Adrenal gland (tissue), 12 donors: ENCODE data around the gene MOK. TPM values are rescaled to one million over a fixed set of nuclear protein-coding genes. Genes with fewer than 3 reads are reported as not detected.

Source experiments
- DNase-seq, 7 donors: peaks; one replicate each; pipeline ENCODE4 v3.0.0-alpha.2; 2019 to 2020
- H3K27ac ChIP-seq, 5 donors: fragments of 200-600 bp; sonication (generic) in 4 of 5; 1 replicate in 3 of 5; 2 replicates in 2 of 5; pipeline versions ENCODE4 v1.5.1 to v1.8.0; 2016 to 2020; ENCODE audit warnings: mild to moderate bottlenecking in 1 of 5
- H3K27me3 ChIP-seq: fragments of 200-600 bp; 2 replicates; pipeline ENCODE4 v1.8.0; 2021
- H3K36me3 ChIP-seq, 2 donors: fragments of 200-600 bp; replicated peaks in 1 of 2; 1 replicate in 1 of 2; 2 replicates in 1 of 2; pipeline versions ENCODE4 v1.5.1 to v1.8.0; 2018 to 2022
- H3K4me1 ChIP-seq, 2 donors: fragments of 200-600 bp; replicated peaks in 1 of 2; 1 replicate in 1 of 2; 2 replicates in 1 of 2; pipeline versions ENCODE4 v1.5.1 to v1.8.0; 2018 to 2021
- H3K4me3 ChIP-seq, 4 donors: fragments of 200-600 bp; sonication (generic) in 3 of 4; one replicate each; pipeline ENCODE4 v1.5.1; 2016 to 2018
- H3K9me3 ChIP-seq, 3 donors: fragments of 200-600 bp; sonication (generic) in 1 of 3; replicated peaks in 1 of 3; 1 replicate in 2 of 3; 2 replicates in 1 of 3; pipeline versions ENCODE4 v1.5.1 to v1.8.0; 2016 to 2021
- POLR2A ChIP-seq, 2 donors: fragments of 450-650 bp; IDR thresholded peaks; one replicate each; pipeline ENCODE4 v1.6.1; 2017; ENCODE audit warnings: antibody characterized with exemption in 2 of 2, mild to moderate bottlenecking in 2 of 2, moderate library complexity in 1 of 2
- WGBS, 4 donors: extraction: QIAGEN DNeasy Blood & Tissue Kit in 2 of 4; methylation state at CpG; one replicate each; pipeline versions ENCODE4 v1.1.5 to v1.1.7; 2013 to 2017; 5-methylcytosine and 5-hydroxymethylcytosine counted together
- intact Hi-C, 2 donors: fragments of 100-400 bp; cut with DNase I; formaldehyde crosslinking; loops; one replicate each; pipeline versions ENCODE4 v1.14.1 to v1.15.0; 2022 to 2023
- polyA plus RNA-seq, 3 donors: library from polyadenylated mRNA; stranded (reverse); fragments of 200-250 nt in 2 of 3; fragments of 350-450 nt in 1 of 3; fragmentation: Illumina TruSeq in 1 of 3; extraction: RNeasy Lipid Tissue Mini Kit (QIAGEN cat#74804) in 1 of 3; gene quantifications; one replicate each; pipeline ENCODE4 v1.2.3, GENCODE V29; 2013 to 2014
- total RNA-seq, 9 donors: library from RNA; depleted of rRNA in 4 of 9; stranded (reverse); fragments of >200 nt in 4 of 9; fragments of 120-200 nt in 1 of 9; fragmentation: NEBNext Ultra II Directional in 1 of 9; extraction: Animal tissue kit (Norgen Biotek cat#: 25700) in 1 of 9; gene quantifications; one replicate each; pipeline versions ENCODE4 v1.1.0 to v1.2.4, GENCODE V29; 2013 to 2023
- TF ChIP-seq, protein P1 (sequence below), 6 experiments: fragments of 450-650 bp in 4 of 6; fragments of 200-600 bp in 2 of 6; sonication (generic) in 1 of 6; IDR thresholded peaks; 1 replicate in 5 of 6; 2 replicates in 1 of 6; pipeline versions ENCODE4 v1.5.1 to v1.8.0; 2016 to 2021; ENCODE audit warnings: antibody characterized with exemption in 6 of 6, mild to moderate bottlenecking in 2 of 6, moderate library complexity in 1 of 6
- donor health status: healthy with polysubstance abuse.
- donor health status: Bipolar disorder and iron deficiency.
- donor health status: DM: yes; HTN: yes; CAD: no.
- donor health status: DM: no; HTN: no; CAD: no.
- donor health status: DM: no; HTN: no; CAD: no.
- donor health status: DM: yes; HTN: yes; CAD: no.

The MOK gene
- total and polyA plus RNA-seq, 12 donors: 10.1 to 54.4 (median 16.4) TPM

DNA sequence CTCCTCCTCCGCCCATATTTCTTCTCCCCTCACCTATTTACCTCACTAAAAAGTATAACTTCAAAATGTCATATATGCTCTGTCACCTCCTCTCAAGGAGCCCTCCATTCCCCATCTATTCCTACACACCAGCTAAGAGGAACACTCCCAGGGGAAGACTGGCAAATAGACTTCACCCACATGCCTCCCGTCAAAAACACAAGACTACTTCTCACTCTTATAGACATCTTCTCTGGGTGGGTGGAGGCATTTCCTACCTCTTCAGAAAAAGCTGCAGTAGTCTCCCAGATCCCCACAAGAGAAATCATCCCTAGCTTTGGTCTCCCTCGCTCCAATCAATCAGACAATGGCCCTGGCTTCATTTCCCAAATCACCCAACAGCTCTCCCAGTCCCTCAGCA is 66.2 kb downstream of the MOK start:
- Histone ChIP-seq H3K27me3 (no peaks in the 10 kb centered on the region), H3K4me1 (no peaks in the 10 kb centered on the region), H3K9me3 (no peaks in the 10 kb centered on the region), H3K27ac (no peak overlapping the region), H3K36me3 (no peaks in the 10 kb centered on the region), H3K4me3 (no peak overlapping the region)
- TF ChIP-seq POLR2A (IDR thresholded peaks at IDR 0.05): no peak
- TF ChIP-seq, protein P1, sequence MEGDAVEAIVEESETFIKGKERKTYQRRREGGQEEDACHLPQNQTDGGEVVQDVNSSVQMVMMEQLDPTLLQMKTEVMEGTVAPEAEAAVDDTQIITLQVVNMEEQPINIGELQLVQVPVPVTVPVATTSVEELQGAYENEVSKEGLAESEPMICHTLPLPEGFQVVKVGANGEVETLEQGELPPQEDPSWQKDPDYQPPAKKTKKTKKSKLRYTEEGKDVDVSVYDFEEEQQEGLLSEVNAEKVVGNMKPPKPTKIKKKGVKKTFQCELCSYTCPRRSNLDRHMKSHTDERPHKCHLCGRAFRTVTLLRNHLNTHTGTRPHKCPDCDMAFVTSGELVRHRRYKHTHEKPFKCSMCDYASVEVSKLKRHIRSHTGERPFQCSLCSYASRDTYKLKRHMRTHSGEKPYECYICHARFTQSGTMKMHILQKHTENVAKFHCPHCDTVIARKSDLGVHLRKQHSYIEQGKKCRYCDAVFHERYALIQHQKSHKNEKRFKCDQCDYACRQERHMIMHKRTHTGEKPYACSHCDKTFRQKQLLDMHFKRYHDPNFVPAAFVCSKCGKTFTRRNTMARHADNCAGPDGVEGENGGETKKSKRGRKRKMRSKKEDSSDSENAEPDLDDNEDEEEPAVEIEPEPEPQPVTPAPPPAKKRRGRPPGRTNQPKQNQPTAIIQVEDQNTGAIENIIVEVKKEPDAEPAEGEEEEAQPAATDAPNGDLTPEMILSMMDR (IDR thresholded peaks at IDR 0.05): no peak
- DNase-seq: no peak
- WGBS, 4 donors: 91 to 97% (median 94%) methylated on average over 3 of the region's 3 CpGs
- intact Hi-C loops: no loop called here

DNA sequence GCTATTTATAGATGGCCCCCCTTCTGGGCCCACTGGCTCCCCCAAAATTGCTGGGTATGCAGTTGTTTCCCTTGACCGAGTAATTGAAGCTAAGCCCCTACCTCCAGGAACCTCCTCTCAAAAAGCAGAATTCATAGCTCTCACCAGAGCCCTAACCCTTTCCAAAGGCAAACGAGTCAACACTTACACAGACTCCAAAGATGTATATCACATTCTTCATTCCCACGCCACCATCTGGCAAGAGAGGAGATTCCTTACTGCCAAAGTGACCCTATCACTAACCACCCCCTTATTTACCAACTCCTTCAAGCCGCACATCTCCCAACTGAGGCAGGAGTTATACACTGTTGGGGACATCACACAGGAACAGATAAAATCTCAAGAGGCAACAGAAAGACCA is 66.8 kb downstream of the MOK start:
- H3K27ac ChIP-seq: no peak overlapping the region
- no peaks in the 10 kb centered on the region for H3K36me3 ChIP-seq
- no peaks in the 10 kb centered on the region for H3K9me3 ChIP-seq
- no peaks in the 10 kb centered on the region for H3K4me1 ChIP-seq
- TF ChIP-seq, protein P1 (IDR thresholded peaks at IDR 0.05): no peak
- no peak for TF ChIP-seq POLR2A (IDR thresholded peaks at IDR 0.05)
- no peak overlapping the region for H3K4me3 ChIP-seq
- intact Hi-C loops: no loop called here
- no peak for DNase-seq
- H3K27me3 ChIP-seq: no peaks in the 10 kb centered on the region
- 80 to 91% (median 85%) methylated on average over 4 of the region's 4 CpGs for WGBS, 4 donors

DNA sequence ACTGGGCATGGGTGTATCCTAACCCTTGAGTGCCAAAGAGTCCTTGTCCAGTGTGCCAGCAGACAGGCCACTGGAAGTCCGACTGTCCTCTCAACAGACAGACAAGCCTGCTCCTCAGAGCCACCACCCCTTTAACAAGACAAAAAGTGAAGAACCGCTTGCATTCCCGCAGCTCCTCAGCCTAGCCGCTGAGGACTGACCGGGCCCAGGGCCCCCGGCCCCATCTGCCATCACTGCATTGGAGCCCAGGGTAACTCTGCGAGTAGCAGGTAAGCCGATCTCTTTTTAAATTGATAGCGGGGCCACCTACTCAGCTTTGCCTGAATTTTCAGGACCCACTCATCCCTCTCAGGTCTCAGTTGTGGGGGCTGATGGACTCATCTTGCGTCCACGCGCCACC is 68.9 kb downstream of the MOK start:
- TF ChIP-seq, protein P1 (IDR thresholded peaks at IDR 0.05): no peak
- TF ChIP-seq POLR2A (IDR thresholded peaks at IDR 0.05): no peak
- H3K27ac ChIP-seq: no peak overlapping the region
- intact Hi-C loops: no loop called here
- H3K4me3 ChIP-seq: no peak overlapping the region
- no peaks in the 10 kb centered on the region for H3K4me1 ChIP-seq
- H3K27me3 ChIP-seq: no peaks in the 10 kb centered on the region
- H3K36me3 ChIP-seq: peaks cover 0 to 4% of the 10 kb centered on the region in 2 donors
- DNase-seq: no peak
- WGBS, 4 donors: 94 to 96% (median 94%) methylated on average over 11 to 12 of the region's 12 CpGs
- no peaks in the 10 kb centered on the region for H3K9me3 ChIP-seq

DNA sequence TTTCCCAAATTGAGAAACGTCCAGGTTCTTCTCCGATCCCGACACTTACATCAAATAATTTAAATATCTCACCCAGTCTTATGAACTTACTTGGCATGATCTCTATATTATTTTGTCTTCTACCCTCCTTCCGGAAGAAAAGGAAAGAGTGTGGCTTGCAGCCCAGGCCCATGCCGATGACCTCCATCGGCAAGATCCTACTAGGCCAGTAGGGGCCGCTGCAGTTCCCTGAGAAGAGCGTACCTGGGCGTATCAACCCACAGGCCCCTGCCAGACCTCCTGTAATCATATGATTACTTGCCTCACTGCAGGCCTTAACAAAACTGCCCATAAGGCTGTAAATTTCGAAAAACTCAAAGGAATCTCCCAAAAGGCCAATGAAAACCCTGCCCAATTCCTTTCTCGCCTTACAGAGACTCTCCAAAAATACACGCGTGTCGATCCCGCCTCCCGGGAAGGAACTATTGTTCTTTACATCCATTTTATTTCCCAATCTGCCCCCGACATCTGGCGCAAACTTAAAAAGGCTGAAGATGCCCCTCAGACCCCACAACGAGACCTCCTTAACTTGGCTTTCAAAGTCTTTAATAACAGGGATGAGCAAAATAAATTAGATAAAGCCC is 69.6 kb downstream of the MOK start:
- DNase-seq: peak; percentile 85 to 95 (median 90)
- Histone ChIP-seq H3K27ac (peak overlapping the region in 1 of 5 donors; percentile 19), H3K27me3 (no peaks in the 10 kb centered on the region), H3K4me3 (no peak overlapping the region), H3K9me3 (no peaks in the 10 kb centered on the region), H3K36me3 (peaks cover 0 to 4% of the 10 kb centered on the region in 2 donors), H3K4me1 (no peaks in the 10 kb centered on the region)
- no peak for TF ChIP-seq POLR2A (IDR thresholded peaks at IDR 0.05)
- TF ChIP-seq, protein P1 (IDR thresholded peaks at IDR 0.05): peak; percentile 74 to 90 (median 86)
- 40 to 46% (median 42%) methylated on average over 19 of the region's 19 CpGs for WGBS, 4 donors
- intact Hi-C loops: loop anchor here in 1 of 2 donors (2.0 kb wide), 1 partner anchor 79 kb away; no protein-coding TSS in a partner anchor
